Omental fat pad (tissue), 4 donors: Measurements from ENCODE around the gene LRRC8C. TPM values are rescaled to one million over a fixed set of nuclear protein-coding genes. Genes with fewer than 3 reads are reported as not detected.

Source experiments
- ATAC-seq: fragments of 150-250 bp; one replicate; pipeline ENCODE4 v1.9.1; 2016; ENCODE audit warnings: mild to moderate bottlenecking, moderate library complexity; ENCODE audit not compliant: low FRiP score
- DNase-seq: peaks from one replicate; pipeline ENCODE4 v3.0.0-alpha.2; 2019; ENCODE audit warnings: low spot score
- total RNA-seq, 4 donors: library from RNA; depleted of rRNA; stranded (reverse); fragments of >200 nt; gene quantifications; one replicate each; pipeline ENCODE4 v1.1.0, GENCODE V29; 2016
- TF ChIP-seq, protein P1 (sequence below), 3 donors: fragments of 450-650 bp; IDR thresholded peaks; one replicate each; pipeline ENCODE4 v1.5.1; 2016 to 2017; ENCODE audit warnings: antibody characterized with exemption in 3 of 3, mild to moderate bottlenecking in 3 of 3, moderate library complexity in 2 of 3

Gene LRRC8C
- total RNA-seq, 4 donors from 2014 or later = 10.9 to 39.4 (median 19.3) TPM

DNA sequence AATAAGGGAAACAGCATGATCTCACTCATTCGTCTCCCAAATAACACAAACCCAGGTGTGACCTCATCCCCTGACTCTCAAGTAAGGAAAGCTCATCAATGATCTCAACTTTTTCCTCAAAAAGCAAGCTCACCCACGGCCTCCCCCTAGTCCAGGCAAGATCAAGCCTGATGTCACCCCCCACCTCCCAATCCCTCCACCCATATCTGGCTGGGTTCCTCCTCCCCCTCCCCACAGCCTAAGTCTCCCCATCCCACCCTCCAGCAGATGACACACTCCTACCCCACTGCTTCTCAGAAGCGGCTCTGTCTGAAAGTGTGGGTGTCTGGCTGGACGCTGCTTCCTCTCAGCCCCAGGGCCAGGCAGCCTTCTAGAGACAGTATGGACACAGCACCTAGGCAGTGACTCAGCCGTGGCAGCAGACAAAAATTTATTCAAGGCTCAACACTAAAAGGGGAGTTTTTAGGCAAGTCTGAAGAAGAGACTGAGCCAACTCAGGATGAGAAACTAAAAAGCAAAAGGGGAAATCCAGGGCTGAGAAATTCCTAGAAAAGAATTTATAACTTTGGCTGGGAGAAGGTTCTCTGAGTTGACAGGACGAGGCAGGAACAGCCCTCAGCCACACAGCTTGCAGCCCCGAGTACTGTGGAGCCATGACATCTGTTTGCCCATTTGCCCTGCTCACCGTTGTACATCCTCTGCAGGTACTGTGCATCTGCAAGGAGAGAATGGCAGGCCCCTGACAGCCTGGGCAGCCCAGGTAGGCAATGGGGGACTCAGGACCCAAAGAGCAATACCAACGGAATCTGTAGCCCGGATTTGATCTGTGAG is 106.3 kb downstream of the LRRC8C start:
- ATAC-seq (peak; percentile 27), DNase-seq (no peak)
- TF ChIP-seq, protein P1, sequence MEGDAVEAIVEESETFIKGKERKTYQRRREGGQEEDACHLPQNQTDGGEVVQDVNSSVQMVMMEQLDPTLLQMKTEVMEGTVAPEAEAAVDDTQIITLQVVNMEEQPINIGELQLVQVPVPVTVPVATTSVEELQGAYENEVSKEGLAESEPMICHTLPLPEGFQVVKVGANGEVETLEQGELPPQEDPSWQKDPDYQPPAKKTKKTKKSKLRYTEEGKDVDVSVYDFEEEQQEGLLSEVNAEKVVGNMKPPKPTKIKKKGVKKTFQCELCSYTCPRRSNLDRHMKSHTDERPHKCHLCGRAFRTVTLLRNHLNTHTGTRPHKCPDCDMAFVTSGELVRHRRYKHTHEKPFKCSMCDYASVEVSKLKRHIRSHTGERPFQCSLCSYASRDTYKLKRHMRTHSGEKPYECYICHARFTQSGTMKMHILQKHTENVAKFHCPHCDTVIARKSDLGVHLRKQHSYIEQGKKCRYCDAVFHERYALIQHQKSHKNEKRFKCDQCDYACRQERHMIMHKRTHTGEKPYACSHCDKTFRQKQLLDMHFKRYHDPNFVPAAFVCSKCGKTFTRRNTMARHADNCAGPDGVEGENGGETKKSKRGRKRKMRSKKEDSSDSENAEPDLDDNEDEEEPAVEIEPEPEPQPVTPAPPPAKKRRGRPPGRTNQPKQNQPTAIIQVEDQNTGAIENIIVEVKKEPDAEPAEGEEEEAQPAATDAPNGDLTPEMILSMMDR (IDR thresholded peaks at IDR 0.05) = no peak

GRCh38 chr1:89739844-89740216 is 106.9 kb downstream of the LRRC8C start:
- no peak for DNase-seq
- TF ChIP-seq, protein P1 (IDR thresholded peaks at IDR 0.05) = no peak
- no peak for ATAC-seq

GRCh38 chr1:89743788-89744187 is 110.9 kb downstream of the LRRC8C start:
- no peak for ATAC-seq
- DNase-seq = no peak

GRCh38 chr1:89746424-89747149 is 113.7 kb downstream of the LRRC8C start:
- TF ChIP-seq, protein P1 (IDR thresholded peaks at IDR 0.05) = no peak
- no peak for ATAC-seq
- no peak for DNase-seq

More at GRCh38 chr1:89743788-89744187, 110.9 kb downstream of the LRRC8C start:
- TF ChIP-seq, protein P1 (IDR thresholded peaks at IDR 0.05) = no peak

- no peak for DNase-seq
Observed at GRCh38 chr1:89753761-89754160, 120.8 kb downstream of the LRRC8C start.

GRCh38 chr1:89754518-89754917 is 121.6 kb downstream of the LRRC8C start:
- ATAC-seq = no peak
- no peak for DNase-seq
- TF ChIP-seq, protein P1 (IDR thresholded peaks at IDR 0.05) = no peak

More at GRCh38 chr1:89753761-89754160, 120.8 kb downstream of the LRRC8C start:
- no peak for ATAC-seq
- TF ChIP-seq, protein P1 (IDR thresholded peaks at IDR 0.05) = no peak
